Smooth muscle cell (in vitro differentiated cells): ENCODE results near the gene CCDC93. TPM values are rescaled to one million over a fixed set of nuclear protein-coding genes. Genes with fewer than 3 reads are reported as not detected.
"Not testable (repeated sequence)": the region's sequence is repeated elsewhere in the genome, so short reads cannot be mapped to it uniquely, and the experiment has no call there.

Experiments used
- DNase-seq: peaks from one replicate; lab custom pipeline; 2025; ENCODE audit not compliant: unreplicated experiment; lab: John Stamatoyannopoulos, UW
- H2AFZ ChIP-seq: fragments of 200-600 bp; sonication (generic); 2 replicates; pipeline ENCODE4 v1.6.0; 2016; ENCODE audit warnings: antibody characterized with exemption, low read depth, mild to moderate bottlenecking
- H3F3A ChIP-seq: fragments of 200-600 bp; sonication (generic); 2 replicates; pipeline ENCODE4 v1.6.0; 2017; ENCODE audit warnings: antibody characterized with exemption, low read depth
- H3K27ac ChIP-seq: fragments of 200-600 bp; sonication (generic); 2 replicates; pipeline ENCODE4 v1.5.1; 2016; ENCODE audit warnings: low read depth, mild to moderate bottlenecking
- H3K27me3 ChIP-seq: fragments of 200-600 bp; sonication (generic); 2 replicates; pipeline ENCODE4 v1.6.1; 2016; ENCODE audit warnings: low read depth, mild to moderate bottlenecking
- H3K36me3 ChIP-seq: fragments of 200-600 bp; sonication (generic); 2 replicates; pipeline ENCODE4 v1.5.1; 2016; ENCODE audit warnings: low read depth
- H3K4me1 ChIP-seq: fragments of 200-600 bp; sonication (generic); 2 replicates; pipeline ENCODE4 v1.5.1; 2016; ENCODE audit warnings: low read depth
- H3K4me2 ChIP-seq: fragments of 200-600 bp; sonication (generic); 2 replicates; pipeline ENCODE4 v1.6.0; 2016; ENCODE audit warnings: mild to moderate bottlenecking
- H3K4me3 ChIP-seq: fragments of 200-600 bp; sonication (generic); 2 replicates; pipeline ENCODE4 v1.5.1; 2016; ENCODE audit warnings: mild to moderate bottlenecking
- H3K79me2 ChIP-seq: fragments of 200-600 bp; sonication (generic); 2 replicates; pipeline ENCODE4 v1.6.0; 2016; ENCODE audit warnings: low read depth, mild to moderate bottlenecking
- H3K9ac ChIP-seq: fragments of 200-600 bp; sonication (generic); 2 replicates; pipeline ENCODE4 v1.6.0; 2016; ENCODE audit warnings: low read depth
- H3K9me3 ChIP-seq: fragments of 200-600 bp; sonication (generic); replicated peaks from 2 replicates; pipeline ENCODE4 v1.5.1; 2016; ENCODE audit warnings: low read depth
- H4K20me1 ChIP-seq: fragments of 200-600 bp; sonication (generic); 2 replicates; pipeline ENCODE4 v1.6.0; 2016; ENCODE audit warnings: low read depth
- WGBS: methylation state at CpG from one replicate; pipeline ENCODE4 v1.1.7; 2016; ENCODE audit warnings: low lambda C conversion rate; 5-methylcytosine and 5-hydroxymethylcytosine counted together
- polyA plus RNA-seq: library from polyadenylated mRNA; unstranded; fragments of >200 nt; fragmentation: Nextera tagmentation; extraction: Ambion mirVana; gene quantifications from 2 replicates; pipeline ENCODE4 v1.2.1, GENCODE V29; 2016
- total RNA-seq: library from RNA; depleted of rRNA; stranded (reverse); fragments of >200 nt; gene quantifications from 2 replicates; pipeline ENCODE4 v1.2.3, GENCODE V29; 2014
- TF ChIP-seq, protein P1 (sequence below): fragments of 200-600 bp; sonication (generic); IDR thresholded peaks from 2 replicates; pipeline ENCODE4 v1.5.1; 2017; ENCODE audit warnings: borderline replicate concordance, mild to moderate bottlenecking, antibody characterized with exemption; ENCODE audit not compliant: insufficient read depth, poor library complexity, severe bottlenecking

Gene CCDC93
- total and polyA plus RNA-seq, 2 experiments from 2014 or later, result 9.5 to 13.2 TPM

- H3F3A ChIP-seq, result no peaks in the 10 kb centered on the region
- TF ChIP-seq, protein P1, sequence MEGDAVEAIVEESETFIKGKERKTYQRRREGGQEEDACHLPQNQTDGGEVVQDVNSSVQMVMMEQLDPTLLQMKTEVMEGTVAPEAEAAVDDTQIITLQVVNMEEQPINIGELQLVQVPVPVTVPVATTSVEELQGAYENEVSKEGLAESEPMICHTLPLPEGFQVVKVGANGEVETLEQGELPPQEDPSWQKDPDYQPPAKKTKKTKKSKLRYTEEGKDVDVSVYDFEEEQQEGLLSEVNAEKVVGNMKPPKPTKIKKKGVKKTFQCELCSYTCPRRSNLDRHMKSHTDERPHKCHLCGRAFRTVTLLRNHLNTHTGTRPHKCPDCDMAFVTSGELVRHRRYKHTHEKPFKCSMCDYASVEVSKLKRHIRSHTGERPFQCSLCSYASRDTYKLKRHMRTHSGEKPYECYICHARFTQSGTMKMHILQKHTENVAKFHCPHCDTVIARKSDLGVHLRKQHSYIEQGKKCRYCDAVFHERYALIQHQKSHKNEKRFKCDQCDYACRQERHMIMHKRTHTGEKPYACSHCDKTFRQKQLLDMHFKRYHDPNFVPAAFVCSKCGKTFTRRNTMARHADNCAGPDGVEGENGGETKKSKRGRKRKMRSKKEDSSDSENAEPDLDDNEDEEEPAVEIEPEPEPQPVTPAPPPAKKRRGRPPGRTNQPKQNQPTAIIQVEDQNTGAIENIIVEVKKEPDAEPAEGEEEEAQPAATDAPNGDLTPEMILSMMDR, result no peak
- peaks cover 10% of the 10 kb centered on the region for H3K36me3 ChIP-seq
- 97% methylated on average over 4 of the region's 4 CpGs for WGBS
- no peak for DNase-seq
- no peaks in the 10 kb centered on the region for H3K27me3 ChIP-seq
- no peak overlapping the region for H3K9ac ChIP-seq
- no peaks in the 10 kb centered on the region for H3K9me3 ChIP-seq
- no peak overlapping the region for H3K4me2 ChIP-seq
- no peak overlapping the region for H3K27ac ChIP-seq
- H3K79me2 ChIP-seq, result no peaks in the 10 kb centered on the region
- H4K20me1 ChIP-seq, result no peaks in the 10 kb centered on the region
- H3K4me3 ChIP-seq, result no peak overlapping the region
- H3K4me1 ChIP-seq, result no peaks in the 10 kb centered on the region
- no peak overlapping the region for H2AFZ ChIP-seq
Measured at GRCh38 chr2:117930775-117931174, 83.1 kb downstream of the CCDC93 start.

DNA sequence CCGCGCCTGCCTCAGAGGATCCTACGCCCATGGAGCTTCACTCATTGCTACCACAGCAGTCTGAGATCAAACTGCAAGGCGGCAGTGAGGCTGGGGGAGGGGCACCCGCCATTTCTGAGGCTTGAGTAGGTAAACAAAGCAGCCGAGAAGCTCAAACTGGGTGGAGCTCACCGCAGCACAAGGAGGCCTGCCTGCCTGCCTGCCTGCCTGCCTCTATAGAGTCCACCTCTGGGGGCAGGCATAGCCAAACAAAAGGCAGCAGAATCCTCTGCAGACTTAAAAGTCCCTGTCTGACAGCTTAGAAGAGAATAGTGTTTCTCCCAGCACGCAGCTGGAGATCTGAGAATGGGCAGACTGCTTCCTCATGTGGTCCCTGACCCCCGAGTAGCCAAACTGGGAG lies 90.4 kb downstream of the CCDC93 start:
- H3K4me2 ChIP-seq, H2AFZ ChIP-seq, H3K9ac ChIP-seq, H4K20me1 ChIP-seq, H3K27me3 ChIP-seq, H3K79me2 ChIP-seq, H3K27ac ChIP-seq, H3K9me3 ChIP-seq, H3F3A ChIP-seq, H3K4me1 ChIP-seq, DNase-seq, H3K36me3 ChIP-seq, H3K4me3 ChIP-seq: not testable (repeated sequence)
- 92% methylated on average over 9 of the region's 9 CpGs for WGBS

DNA sequence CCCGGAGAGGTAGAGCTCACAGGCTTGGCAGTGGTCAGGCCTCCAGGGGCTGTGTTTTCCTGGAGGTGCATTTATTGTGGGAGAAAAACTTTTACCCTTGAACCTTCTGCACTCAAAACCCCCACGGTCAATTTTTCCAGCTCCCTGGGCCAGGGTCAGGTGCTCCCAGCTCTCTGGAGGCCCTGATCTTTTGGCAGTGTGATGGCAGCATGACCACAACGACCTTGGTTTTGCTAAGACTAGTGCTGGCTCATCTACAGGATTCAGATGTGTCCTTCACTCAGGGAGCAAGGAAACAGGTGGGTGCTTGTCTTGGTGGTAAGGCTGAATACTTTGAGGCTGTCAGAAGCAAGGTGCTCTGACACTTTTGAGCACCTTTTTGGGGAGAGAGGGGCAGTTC lies 92.3 kb downstream of the CCDC93 start:
- 97% methylated on average over 3 of the region's 3 CpGs for WGBS
- Histone ChIP-seq H4K20me1 (no peaks in the 10 kb centered on the region), H3F3A (no peaks in the 10 kb centered on the region)

DNA sequence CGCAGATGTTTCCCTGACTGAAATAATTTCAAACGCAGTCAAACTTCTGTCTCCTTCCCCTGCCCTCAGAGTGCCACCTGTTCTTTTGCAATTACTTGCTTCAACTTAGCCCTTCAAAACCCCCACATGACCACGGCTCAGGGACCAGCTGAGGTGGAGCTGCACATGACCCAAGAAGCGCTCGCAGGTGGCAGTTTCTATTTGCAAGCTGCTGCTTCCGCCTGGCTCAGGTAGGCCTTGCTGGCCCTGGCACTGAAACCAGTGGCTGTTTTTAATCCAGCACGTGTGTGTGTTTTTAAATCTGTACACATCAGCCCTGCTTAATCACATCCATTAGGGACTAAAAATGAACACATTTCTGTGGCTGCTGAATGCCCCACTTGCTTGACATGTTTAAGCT lies 95.3 kb downstream of the CCDC93 start:
- no peak for DNase-seq
- Histone ChIP-seq H3K79me2 (no peaks in the 10 kb centered on the region), H2AFZ (no peak overlapping the region), H3K9ac (no peak overlapping the region), H3K4me2 (no peak overlapping the region), H4K20me1 (no peaks in the 10 kb centered on the region), H3K9me3 (no peaks in the 10 kb centered on the region), H3K27ac (no peak overlapping the region), H3K4me3 (no peak overlapping the region), H3F3A (no peaks in the 10 kb centered on the region), H3K27me3 (no peaks in the 10 kb centered on the region), H3K36me3 (no peaks in the 10 kb centered on the region), H3K4me1 (no peaks in the 10 kb centered on the region)
- 96% methylated on average over 7 of the region's 7 CpGs for WGBS
- TF ChIP-seq, protein P1, result no peak

More for the DNA sequence above, 92.3 kb downstream of the CCDC93 start:
- no peak overlapping the region for H3K9ac ChIP-seq
- no peaks in the 10 kb centered on the region for H3K4me1 ChIP-seq
- H3K27me3 ChIP-seq, result no peaks in the 10 kb centered on the region
- no peaks in the 10 kb centered on the region for H3K9me3 ChIP-seq
- no peak overlapping the region for H3K4me3 ChIP-seq
- TF ChIP-seq, protein P1, result no peak
- no peaks in the 10 kb centered on the region for H3K79me2 ChIP-seq
- no peak overlapping the region for H3K27ac ChIP-seq
- DNase-seq, result no peak
- no peaks in the 10 kb centered on the region for H3K36me3 ChIP-seq
- H2AFZ ChIP-seq, result no peak overlapping the region
- H3K4me2 ChIP-seq, result no peak overlapping the region
